Skeletal muscle cell (primary cell): ENCODE results near the gene CC2D2B.
"Not testable (repeated sequence)": the region's sequence is repeated elsewhere in the genome, so short reads cannot be mapped to it uniquely, and the experiment has no call there.

ENCODE experiments used
- DNase-seq: peaks from one replicate; pipeline ENCODE4 v3.0.0-alpha.2; 2010; ENCODE audit warnings: low read depth
- H3K4me3 ChIP-seq: 2 replicates; pipeline ENCODE4 v1.5.1; 2011; ENCODE audit warnings: low read depth, mild to moderate bottlenecking, control low read depth, low read length, moderate library complexity

CC2D2B gene

DNA sequence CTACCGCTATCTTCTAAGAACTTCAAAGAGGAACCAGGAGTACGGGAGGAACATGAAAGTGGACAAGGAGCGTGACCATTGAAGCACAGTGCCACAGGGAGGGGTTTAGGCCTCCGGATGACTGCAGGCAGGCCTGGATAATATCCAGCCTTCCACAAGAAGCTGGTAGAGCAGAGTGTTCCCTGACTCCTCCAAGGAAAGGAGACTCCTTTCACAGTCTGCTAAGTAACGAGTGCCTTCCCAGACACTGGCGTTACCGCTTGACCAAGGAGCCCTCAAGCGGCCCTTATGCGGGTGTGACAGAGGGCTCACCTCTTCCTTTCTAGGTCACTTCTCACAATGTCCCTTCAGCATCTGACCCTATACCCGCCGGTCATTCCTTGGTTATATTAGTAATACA lies 86.6 kb downstream of the CC2D2B start:
- not testable (repeated sequence) for DNase-seq, H3K4me3 ChIP-seq

DNA sequence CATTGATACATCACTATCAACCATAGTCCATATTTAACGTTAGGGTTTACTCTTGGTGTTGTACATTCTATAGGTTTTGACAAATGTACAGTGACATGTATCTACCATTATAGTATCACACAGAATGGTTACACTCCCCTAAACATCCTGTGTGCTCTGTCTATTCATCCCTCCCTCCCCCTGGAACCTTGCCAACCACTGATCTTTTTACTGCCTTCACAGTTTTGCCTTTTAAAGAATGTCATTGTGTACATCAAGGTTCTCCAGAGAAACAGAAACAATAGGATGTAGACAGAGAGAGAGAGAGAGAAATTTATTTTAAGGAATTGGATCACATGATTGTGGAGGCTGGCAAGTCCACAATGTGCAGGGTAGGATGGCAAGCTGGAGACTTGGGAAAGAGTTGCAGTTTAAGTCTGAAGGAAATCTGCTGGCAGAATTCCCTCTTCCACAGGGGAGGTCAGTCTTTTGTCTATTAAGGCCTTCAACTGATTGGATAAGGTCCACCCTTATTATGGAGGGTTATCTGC lies 90.5 kb downstream of the CC2D2B start:
- no peak for DNase-seq
- H3K4me3 ChIP-seq, result no peak overlapping the region

DNA sequence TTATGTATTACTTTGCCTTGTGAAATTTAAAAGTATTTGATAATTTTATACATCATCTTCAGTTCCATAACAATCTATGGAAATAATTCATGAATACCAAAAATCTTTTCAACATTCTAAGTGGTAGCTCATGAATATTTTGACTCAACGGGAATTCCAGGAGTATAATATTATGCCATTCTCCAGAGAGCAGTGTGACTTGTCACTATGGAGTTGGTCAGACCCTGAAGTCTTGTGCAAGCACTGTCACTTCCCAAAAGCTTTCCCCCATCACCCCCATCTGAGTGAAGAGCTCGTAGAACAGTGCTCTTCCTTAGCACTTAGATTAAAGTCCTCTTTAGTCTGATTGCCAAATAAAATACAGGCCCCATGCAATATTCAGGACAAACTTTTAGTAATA lies 106.2 kb downstream of the CC2D2B start:
- DNase-seq, result no peak
- no peak overlapping the region for H3K4me3 ChIP-seq

DNA sequence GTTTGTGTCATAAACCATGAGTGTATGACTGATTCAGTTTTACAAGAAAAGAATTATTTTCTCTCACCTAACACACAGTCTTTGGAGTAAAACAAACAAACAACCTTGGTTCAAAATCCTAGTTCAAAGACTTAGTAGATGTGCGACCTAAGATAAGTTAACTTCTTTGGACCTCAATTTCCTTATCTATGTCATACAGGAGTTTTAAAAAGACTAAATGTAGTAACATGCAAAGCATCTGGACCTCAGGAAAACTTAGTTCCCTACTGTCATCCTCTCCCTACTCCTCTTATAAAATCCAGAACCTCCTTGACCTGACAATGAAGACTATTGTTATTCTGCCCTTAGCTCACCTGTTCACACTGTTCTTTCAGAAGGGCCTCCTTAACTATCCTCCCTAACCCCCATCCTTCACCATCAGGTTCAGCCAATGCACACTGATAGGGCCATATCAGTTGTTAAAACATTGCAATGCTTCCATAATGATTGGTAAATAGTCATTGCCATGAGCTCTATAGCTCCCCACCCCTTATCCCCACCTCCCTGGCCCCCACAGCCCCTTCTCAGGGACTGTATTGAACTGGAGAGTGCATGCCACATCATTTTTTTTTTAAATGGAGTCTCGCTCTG lies 106.8 kb downstream of the CC2D2B start:
- no peak overlapping the region for H3K4me3 ChIP-seq
- DNase-seq, result no peak

DNA sequence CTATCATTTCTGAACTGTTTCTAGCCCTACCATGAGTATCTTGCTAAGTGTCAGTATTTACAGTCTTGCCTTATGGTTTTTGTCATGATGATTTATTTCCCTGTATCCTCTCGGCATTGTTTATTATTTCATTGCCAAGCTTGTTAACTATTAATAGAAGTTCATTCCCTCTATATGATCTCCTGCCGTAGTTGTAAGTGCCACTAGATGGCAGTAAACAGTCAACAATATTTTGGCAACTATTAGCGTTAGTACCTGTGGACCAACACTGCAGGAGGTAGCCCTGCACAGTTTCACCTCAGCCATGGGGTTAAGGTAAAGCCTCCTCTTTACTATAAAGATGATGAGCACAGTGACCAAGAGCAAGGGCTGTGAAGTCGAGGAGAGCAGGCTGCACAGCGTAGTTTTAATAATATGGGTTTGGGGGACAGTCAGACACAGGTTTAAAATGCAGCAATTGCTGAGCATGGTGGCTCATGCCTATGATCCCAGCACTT lies 109.5 kb downstream of the CC2D2B start:
- H3K4me3 ChIP-seq, result no peak overlapping the region

DNA sequence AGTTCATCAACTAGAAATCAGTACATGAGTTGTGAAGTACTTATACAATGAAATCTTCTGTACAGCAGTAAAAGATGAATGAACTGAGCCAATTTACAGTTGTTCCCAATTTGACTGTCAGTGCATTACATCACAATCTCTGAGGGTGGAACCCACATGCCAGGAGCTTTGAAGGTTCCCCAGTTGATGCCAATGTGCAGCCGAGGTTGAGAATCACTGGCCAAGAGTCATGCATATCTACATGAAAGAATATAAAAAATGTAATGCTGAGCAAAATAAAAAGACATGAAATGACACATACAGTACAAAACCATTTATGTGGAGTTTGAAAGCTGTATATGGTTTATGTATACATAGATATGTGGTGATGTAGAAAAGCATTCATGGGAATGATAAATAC lies 113.6 kb downstream of the CC2D2B start:
- H3K4me3 ChIP-seq, result no peak overlapping the region
- DNase-seq, result no peak

More for the DNA sequence above, 109.5 kb downstream of the CC2D2B start:
- peak; percentile 6 for DNase-seq

DNA sequence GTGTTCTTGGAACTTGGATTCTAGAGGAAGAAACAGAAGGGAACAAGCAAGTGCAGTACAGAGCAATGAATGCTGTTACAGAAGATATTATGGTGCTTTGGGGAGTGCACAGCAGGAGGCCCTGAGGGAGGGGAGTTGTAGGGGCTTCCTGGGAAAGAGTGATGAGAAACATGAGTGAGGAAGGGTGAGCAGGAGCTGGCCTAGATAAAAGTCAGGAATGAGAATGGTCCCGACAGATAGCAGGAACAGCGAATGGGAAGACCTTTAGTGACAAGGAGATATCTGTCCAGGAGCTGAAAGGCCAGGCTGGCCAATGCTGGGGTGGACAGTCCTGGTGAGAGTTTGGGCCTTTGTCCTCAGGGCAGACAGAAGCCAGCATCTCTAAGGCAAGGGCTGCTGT lies 115.0 kb downstream of the CC2D2B start:
- no peak overlapping the region for H3K4me3 ChIP-seq
- no peak for DNase-seq

DNA sequence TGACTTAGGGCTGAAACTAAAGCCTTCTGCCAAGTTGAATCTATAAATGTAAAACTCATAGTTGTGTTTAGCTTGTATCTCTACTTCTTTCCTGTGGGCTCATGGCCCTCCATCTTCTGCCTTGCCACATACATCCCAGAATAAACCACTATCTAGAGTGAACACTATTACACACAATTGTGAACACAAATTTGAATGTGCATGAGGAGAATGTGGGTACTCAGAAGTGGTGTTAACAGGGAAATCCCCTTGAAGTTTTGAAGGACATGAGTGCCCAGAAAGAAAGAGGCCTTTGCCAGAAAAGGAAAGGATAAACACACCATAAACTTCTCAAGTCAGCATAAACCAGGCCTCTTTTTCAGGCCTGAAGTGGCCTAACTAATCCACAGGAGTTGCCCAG lies 115.4 kb downstream of the CC2D2B start:
- no peak for DNase-seq
- no peak overlapping the region for H3K4me3 ChIP-seq

DNA sequence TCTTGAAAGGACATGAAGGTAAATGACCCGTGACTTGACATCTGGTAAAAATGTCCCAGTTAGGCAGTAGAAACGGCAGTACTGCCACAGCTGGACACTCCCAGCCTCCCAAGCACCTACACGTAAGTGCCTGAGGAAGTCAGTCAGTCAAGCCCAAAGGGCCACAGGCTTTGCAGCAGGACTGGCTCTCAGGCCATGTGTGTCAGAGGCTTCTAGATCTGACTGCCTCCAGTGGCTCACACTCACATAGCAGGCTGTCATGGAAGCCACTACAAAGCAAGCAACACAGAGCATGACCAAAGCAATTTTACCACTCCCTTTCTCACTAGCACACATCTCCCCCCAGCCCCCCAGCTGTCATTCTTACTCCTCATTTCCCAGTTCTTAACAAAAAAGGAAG lies 117.8 kb downstream of the CC2D2B start:
- no peak for DNase-seq
- H3K4me3 ChIP-seq, result no peak overlapping the region

DNA sequence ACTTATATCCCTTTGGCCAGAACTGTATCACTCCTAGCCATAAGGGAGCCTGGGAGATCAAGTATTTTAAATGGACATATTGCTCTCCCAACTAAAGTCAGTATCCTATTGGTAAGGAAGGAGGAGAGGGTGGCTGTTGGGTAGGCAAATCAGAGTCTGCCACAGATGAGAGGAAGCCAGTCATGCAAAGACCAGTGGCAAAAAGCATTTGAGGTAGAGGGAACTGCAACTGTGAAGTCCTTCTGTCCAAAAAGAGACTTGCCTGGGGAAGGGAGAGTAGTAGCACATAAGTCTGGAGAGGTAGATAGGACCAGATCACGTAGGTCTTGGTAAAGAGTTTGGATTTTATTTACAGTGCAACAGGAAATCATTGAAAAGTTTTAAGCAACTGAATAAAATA lies 126.8 kb downstream of the CC2D2B start:
- DNase-seq, result no peak
- H3K4me3 ChIP-seq, result no peak overlapping the region

DNA sequence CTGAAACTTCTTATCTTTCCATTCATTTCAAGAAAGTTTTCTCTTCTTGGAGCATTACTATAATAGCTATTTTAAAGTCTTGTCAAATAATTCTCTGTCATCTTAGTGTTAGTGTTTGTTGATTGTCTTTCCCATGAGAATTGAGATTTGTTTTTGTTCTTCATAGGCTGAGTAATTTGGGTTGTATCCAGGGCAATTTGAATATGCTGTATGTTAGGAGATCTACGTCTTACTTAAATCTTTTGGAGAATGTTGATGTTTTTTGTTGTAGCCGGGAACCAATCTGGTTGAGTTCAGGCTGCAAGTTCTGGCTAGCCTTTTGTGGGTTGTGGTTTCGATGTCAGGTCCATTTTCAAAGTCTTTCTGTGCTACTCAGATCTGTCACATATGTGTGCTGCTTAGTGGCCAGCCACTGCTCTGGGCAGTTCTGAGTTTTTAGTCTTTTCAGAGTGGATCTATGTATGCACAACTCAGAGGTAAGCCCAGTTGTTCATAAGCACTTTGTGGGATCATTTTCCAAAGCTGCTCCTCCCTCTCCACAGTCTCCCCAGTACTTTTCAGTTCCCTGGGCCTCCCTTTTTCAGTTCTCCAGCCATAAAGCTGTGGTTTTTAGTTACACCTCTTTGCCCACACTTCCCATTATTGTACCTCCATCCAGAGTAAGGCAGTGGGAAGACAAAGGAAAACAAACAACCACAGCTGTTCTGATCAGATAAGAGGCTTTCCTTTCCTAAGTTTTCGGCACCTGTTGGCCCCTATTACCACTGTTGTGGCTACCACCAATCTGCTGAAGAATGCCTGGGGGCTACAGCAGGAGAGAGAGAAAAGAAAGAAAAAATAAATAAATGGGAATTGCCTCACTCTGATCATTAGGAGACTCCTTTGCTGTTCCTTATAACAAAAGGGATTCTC lies 131.0 kb downstream of the CC2D2B start:
- H3K4me3 ChIP-seq, result no peak overlapping the region
- DNase-seq, result no peak

DNA sequence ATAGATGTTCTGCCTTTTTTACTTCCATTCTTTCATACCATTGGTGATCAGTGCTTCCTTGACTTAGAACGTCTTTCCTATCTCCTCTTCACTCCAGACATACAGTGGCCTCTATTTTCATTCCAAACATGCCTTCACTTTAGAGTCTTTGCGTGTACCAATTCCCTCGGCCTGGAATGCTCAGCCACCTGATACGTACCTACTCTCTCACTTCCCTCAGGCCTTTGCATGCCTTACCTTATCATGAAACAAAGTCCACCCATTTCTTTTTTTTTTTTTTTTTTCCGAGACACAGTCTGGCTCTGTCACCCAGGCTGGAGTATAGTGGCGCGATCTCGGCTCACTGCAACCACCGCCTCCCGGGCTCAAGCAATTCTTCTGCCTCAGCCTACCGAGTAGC lies 133.4 kb downstream of the CC2D2B start:
- H3K4me3 ChIP-seq, result no peak overlapping the region
- DNase-seq, result no peak

DNA sequence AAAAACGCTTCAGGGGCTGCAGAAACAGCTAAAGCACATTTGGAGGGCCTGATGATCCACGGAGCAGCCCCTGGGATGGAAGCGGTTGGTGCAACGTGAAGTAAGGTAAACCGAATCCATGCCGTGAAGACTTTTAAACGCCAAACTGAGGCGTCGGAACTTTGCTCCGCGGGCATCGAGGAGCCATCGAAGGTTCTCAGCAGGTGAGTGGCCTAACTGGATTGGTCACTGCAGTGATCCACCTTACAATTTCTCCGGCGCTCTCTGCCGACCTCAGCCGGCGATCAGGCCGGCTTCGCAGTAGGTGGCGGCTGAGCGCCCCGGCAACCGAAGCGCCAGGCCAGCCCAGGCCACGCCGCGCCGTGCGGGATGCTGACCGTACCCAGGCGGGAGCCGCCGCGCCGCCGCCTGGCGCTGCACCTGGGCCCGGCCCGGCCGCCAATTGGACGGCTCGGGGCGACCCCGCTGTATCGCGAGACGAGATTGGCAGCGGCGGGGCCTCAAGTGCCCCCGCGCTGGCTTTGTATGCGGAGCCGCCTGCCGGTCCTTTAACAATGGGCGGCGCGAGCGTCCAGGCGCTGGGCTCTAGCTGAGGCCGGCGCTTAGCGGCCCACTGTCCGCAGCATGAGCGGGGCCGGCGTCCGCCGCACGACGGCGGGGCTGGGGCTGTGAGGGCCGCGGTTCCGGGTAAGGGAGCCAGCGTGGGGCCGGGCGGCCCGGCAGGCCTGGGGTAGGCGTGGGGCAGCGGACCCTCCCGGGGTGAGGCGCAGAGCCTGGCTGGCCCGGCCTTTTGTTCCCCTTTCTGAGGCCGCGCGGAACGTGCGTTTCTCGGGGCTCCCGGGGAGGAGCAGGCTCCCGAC lies 135.5 kb downstream of the CC2D2B start, which contains the start of gene CCNJ:
Gene CCNJ (plus strand): TSS at position 551 of the 860 bp plus-strand sequence. CDS start 811 bp downstream, outside the sequence.
- DNase-seq, result peak; percentile 69
- H3K4me3 ChIP-seq, result peak within 1 kb of the TSS; percentile 93

DNA sequence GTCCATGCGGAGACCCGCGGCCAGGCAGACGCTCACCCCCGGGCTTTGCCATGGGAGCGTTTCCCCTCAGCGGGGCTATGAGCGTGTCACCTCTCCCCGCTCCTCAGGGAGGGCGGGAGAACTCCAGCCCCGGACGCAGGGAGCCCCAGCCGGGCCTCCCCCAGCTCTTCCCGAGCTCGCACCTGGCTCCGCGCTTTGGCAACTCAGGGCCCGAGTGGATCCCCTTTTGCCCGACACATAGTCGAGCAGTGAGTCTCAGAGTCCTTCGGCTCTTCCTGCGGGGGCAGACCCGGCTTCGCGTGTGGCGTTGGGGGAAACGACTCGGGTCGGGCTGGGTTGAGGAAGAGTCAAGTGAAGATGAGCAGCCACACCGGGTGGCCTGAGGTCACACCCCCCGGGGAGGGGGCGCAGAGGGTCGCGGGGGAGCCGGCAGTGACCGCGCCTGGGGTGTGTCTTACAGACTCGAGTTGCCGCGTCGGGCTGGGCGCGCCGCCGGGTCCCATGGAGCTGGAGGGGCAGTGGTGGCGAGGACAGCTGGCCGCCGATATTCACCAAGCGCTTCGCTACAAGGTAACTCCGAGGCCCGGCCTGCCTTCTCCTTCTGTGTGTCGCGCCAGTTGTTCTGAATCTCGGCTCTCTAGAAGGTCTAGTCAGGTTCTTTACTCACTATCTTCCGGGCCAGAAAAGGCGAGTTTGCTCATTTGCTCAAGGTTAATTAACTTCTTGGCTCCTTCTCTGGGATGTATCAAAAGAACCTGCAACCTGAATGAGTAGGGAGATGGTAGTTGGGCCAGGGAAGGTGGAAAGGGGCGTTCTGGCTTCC lies 136.3 kb downstream of the CC2D2B start:
- no peak for DNase-seq
- H3K4me3 ChIP-seq, result peak overlapping the region; percentile 93

DNA sequence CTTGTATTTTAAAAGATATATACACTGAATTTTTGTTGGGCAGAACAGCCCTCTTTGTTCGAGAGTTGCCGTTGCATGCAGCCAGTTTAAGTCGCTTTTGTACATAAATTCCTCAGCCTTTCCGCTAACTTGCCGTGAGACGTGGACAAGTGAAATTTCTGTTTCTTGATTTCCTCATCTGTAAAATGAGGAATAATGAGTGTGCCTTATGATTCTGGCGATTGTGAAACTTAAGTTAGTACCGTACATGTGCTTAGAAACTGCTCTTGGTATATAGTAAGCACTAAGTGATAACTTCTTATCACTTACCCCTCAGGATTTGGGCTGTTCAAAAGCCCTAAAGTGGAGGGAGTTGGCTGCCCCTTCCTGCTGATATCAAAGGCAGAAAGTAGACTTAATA lies 137.0 kb downstream of the CC2D2B start:
- peak; percentile 27 for DNase-seq
- peak overlapping the region; percentile 93 for H3K4me3 ChIP-seq

DNA sequence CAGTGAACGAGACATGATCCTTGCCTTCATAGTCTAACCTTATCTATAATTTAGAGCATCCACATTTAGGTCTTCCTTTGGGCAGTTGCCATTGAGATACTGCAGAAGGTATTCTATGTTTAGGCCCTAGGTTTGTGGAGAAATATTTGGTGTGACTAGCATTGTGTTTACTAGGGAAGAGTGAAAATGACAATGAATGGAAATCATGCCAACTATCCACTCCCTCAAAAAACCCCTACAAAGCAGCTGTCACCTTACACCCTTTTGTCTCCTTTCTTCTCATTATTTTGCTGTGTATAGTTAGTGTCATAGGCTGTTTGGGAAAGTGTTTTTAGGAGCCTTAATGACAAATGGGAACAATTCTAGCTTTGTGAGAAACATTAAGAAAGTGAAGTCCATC lies 138.8 kb downstream of the CC2D2B start:
- no peak overlapping the region for H3K4me3 ChIP-seq
- DNase-seq, result no peak

DNA sequence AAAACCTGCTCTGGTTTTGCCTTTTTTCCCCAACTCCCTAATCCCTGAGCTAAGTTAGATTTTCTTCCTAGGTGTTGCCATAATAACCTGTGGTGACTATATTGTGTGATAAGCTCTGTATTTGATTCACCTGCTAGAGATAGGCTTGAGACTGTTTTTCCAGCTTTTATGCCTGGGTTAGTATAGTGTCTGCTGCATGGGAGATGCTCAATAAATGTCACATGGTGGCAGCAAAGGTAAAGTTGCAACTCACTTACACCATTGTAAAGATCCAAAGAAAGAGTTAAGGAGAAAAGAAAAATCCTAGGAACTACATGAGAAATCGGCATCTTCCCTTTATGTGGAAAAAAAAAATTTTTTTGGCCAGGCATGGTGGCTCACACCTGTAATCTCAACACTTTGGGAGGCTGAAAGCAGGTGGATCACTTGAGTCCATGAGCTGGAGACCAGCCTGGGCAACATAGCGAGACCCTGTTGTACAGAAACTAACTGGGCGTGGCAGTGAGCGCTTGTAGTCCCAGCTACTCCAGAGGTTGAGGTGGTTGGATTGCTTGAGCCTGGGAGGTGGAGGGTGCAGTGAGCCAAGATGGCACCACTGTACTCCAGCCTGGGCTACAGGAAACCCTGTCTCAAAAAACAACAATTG lies 139.4 kb downstream of the CC2D2B start:
- no peak overlapping the region for H3K4me3 ChIP-seq

DNA sequence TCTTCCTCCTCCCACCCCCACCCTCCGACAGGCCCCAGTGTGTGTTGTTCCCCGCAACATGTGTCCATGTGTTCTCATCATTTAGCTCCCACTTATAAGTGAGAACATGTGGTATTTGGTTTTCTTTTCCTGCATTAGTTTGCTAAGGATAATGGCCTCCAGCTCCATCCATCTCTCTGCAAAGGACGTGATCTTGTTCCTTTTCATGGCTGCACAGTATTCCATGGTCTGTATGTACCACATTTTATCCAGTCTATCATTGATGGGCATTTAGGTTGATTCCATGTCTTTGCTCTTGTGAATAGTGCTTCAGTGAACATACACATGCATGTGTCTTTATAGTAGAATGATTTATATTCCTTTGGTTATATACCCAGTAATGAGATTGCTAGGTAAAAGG lies 140.2 kb downstream of the CC2D2B start:
- H3K4me3 ChIP-seq, DNase-seq: not testable (repeated sequence)

More for the DNA sequence above, 139.4 kb downstream of the CC2D2B start:
- no peak for DNase-seq
